GM21723 (cell line): ENCODE data around the gene ANGPTL2.

Experiments
- ATAC-seq: cut with Tn5 transposase; IDR thresholded peaks from one replicate; pipeline ENCODE4 v1.9.1; 2021; ENCODE audit warnings: mild to moderate bottlenecking, moderate library complexity; ENCODE audit not compliant: unreplicated experiment

ANGPTL2 gene

DNA sequence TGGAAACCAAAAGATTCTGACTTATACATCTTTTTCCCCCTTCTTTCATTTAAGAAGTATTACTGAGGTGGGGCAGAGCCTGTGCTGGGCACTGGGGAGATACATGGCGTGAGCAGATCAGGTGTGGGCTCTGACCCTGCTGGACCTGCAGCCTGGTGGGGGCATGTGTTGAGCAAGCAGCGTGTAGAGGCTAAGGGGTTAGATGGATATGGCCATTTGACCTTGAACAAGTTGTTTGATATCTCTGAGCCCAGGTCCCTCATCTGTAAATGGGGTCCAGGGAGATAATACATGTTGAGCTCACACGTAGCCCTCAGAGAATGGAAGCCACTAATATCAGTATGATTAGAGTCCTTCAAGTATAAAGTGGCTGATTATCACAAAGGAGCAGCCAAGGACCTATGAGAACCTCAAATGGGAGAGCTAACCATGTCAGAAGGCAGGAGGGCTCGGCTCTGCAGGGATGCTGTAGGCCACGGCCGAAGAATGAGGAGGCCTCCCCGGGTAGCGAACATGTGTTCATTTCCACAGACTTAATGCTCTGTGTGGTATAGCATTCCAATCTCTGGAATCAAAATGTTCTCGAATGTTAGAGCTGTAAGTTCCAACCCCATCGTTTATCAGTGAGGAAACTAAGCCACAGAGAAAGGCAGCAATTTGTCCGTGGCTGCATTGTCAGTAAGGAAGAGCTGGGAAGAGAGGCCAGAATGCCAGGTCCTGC lies 15.4 kb upstream of the ANGPTL2 start:
- ATAC-seq: no peak

- no peak for ATAC-seq
Measured at GRCh38 chr9:127136880-127137639, 14.6 kb upstream of the ANGPTL2 start.

DNA sequence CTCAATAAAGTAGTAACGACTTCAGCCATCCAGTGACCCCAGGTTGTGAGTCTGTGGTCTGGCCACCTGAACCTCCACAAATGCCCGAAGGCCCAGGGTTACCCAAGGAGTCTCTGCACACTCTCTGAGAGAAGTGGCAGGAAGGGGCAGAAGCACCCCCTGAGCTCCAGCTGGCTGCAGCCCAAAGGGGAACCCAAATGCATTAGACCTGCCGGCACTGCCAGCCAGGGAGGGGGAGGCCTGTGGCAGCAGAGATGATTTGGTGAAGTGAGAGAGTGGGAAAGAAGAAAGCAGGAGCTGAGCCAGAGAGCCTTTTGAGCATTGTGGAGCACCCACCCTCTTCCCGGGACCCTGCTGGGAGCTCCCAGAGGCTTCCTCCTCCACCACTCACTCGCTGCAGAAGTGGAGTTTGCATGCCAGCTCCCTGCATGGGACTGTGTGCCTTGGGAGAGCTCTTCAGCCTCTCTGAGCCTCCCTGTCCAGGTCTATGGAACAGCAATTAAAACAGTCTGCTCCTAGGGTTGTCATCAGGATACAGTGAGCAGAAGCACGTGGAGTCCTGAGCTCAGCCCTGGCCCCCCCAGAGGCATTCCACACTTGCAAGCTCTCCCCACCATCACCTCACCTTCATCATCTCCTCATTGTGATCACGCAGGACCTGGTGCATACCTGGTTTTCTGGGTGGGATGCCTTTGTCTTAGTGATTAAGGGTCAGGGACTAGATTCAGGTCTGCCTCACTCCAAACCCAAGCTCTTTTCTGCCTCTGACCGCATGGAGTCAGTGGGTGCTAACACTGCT lies 13.8 kb upstream of the ANGPTL2 start:
- ATAC-seq: no peak

- no peak for ATAC-seq
Measured at GRCh38 chr9:127135056-127135745, 12.8 kb upstream of the ANGPTL2 start.

GRCh38 chr9:127133739-127134167 lies 11.3 kb upstream of the ANGPTL2 start:
- ATAC-seq: no peak

DNA sequence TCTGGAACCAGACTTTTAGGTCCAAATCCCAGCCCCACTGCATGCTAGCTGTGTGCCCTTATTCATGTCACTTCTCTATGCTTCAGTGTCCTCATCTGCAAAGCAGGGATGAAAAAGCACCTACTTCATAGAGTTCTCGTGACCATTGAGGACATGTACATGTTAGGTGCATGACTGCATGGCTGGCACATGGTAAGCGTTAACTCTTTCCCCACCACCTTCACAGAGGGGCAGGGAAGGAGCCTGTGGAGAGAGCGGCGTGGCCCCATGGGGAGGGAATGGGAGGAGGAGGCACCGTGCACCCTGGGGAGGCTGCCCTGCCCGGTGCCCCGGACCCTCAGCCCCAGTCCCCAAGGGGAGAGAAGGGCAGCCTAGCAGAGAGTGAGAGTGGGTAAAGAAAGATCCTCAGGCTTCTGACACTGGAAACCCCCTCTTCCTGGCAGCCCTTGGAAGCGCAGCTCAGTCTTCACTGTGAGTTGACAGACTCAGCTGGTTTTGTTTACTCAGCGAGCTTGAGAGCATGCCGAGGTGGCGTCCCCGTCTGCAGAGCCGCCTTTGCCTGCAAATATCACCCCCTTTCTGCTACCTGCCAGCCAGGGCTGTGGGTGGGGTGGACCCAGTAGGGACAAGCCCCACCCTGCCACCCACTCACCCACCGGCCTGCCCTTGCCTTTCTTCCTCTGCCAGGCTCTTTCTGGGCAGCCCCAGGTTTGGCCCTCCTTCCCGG lies 10.6 kb upstream of the ANGPTL2 start:
- no peak for ATAC-seq

GRCh38 chr9:127132375-127132774 lies 9.9 kb upstream of the ANGPTL2 start:
- ATAC-seq: no peak

- no peak for ATAC-seq
Measured at GRCh38 chr9:127131871-127132270, 9.4 kb upstream of the ANGPTL2 start.

- ATAC-seq: no peak
Measured at GRCh38 chr9:127130661-127131538, 8.5 kb upstream of the ANGPTL2 start.

GRCh38 chr9:127130235-127130634 lies 7.8 kb upstream of the ANGPTL2 start:
- no peak for ATAC-seq

GRCh38 chr9:127129718-127130085 lies 7.3 kb upstream of the ANGPTL2 start:
- no peak for ATAC-seq

GRCh38 chr9:127129073-127129717 lies 6.8 kb upstream of the ANGPTL2 start:
- ATAC-seq: no peak

GRCh38 chr9:127128341-127129072 lies 6.1 kb upstream of the ANGPTL2 start:
- ATAC-seq: no peak

- ATAC-seq: no peak
Measured at GRCh38 chr9:127126971-127127370, 4.5 kb upstream of the ANGPTL2 start.

DNA sequence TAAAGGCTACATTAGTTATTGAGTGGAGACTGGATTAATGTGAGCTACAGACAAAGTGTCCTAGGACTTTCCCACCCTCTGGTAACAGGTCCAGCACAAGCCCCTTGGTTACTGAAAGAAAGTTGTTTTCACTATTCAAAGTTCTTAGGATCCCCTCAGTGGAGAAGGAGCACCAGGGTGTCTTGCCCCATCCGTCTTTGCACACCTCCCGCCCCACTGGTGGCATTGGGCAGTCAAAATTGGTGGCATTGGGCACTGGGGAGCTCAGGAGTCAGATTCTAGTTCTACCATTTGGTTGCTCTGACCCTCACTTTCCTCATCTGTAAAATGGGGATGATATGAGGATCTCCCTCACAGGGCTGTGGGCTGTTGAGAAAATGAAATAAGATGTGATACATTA lies 2.4 kb upstream of the ANGPTL2 start:
- ATAC-seq: no peak

GRCh38 chr9:127124111-127124531 lies 1.7 kb upstream of the ANGPTL2 start:
- ATAC-seq: no peak

DNA sequence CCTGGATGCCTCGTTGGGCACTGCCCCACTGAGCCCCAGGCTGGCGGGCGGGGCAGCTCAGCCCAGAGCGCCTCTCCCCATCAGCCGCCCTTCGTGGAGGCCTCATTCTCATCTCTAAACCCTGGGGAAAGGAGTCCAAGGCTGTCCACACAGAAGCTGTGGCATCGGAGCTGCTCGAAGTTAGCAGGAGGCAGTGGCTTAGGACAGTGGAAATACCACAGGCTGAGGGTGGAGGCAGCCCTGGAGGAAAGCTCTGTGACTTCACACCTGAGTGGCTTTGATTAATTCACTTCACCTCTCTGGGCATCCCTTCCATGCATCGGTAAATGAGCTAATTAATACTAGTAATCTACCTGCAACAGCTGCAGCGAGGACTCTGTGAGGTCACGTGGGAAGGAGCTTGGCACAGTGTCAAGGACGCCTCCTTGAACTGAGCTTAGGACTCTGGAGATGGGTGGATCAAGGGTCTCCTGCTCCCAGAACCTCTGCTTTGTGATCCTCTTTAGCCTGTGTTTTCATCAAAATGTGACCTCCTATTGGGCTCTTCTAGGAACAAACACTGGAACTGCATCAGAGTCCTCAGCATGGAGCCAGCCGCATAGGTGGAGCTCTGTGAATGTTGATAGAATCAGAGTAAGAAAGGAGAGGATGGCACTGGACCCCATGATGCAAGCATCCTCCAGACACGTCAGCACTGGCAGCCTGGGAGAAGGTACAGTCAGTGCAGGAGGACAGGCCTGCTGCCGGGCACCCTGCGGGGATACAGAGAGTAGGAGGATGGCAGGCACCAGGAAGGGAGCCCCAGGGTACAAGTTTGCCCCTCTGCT lies 842 bp upstream of the ANGPTL2 start:
- no peak for ATAC-seq
